G401.6 (cell line): Measurements from ENCODE around the gene FAM171A1.
A peak's percentile ranks its signal among the peaks of the same experiment; 100 is the strongest.

Source experiments
- FAIRE-seq: peaks from 2 replicates; lab custom pipeline; 2012; peaks lifted over from hg19 to GRCh38; lab: Jason Lieb, UNC

FAM171A1 gene

DNA sequence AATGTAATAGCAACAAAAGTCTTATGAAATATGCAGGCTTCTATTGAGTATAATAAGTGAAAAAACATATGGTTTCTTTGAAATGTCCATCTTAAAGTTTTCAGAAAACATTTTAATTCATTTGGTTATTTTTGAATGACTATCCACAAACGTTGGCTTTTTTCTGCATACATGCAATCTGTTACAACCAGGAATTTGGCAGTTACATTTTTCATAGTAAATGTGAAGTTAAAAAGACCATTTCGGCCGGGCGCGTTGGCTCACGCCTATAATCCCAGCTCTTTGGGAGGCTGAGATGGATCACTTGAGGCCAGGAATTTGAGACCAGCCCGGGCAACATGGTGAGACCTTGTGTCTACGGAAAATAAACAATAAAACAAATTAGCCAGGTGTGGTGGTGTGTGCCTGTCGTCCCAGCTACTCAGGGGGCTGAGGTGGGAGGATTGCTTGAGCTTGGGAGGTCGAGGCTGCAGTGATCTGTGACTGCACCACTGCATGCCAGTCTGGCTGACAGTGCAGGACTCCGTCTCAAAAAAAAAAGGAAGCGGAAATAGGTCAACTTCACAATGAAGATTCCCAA lies 128.7 kb downstream of the FAM171A1 start:
- FAIRE-seq, result no peak

- no peak for FAIRE-seq
These were observed 129.8 kb downstream of the FAM171A1 start for GRCh38 chr10:15241306-15241705.

- FAIRE-seq, result no peak
These were observed 132.3 kb downstream of the FAM171A1 start for GRCh38 chr10:15238555-15239335.

DNA sequence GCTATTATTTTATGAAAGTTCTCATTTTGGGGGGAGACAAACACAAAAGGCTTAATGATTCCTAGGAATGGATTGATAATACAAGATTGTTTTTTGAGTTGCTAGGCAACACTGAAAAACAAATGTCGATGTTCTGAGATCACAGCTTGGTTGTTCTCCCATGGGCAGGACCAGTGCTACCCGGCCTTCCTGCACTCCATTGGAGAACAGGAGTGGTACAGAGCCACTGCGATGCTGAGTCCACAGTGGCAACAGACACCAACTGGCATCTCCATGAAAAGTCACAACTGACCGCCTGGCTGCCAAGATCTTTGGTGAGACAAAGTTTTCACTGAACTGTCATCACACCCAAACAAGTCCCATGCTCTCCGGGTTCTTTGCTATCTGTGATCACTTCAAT lies 133.7 kb downstream of the FAM171A1 start:
- FAIRE-seq, result no peak

GRCh38 chr10:15236340-15236739 lies 134.7 kb downstream of the FAM171A1 start:
- no peak for FAIRE-seq

DNA sequence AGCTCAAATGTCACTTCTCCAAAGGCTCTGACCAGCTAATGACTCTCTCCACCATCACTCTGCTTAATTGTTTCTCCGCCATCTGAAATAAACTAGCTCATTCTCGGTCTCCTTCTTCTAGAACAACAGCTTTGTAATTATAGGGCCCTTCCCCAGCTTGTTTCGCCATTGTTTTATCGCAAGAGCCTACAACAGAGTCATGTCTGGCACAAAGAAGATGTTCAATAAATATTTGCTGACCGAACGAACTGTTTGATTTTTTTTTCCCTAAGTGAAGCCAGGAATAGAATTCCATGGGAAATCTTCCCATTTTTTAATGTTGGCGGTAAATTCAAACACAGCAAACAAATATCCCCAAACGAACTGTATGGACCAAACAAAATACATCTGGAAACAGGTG lies 138.8 kb downstream of the FAM171A1 start:
- FAIRE-seq, result no peak

DNA sequence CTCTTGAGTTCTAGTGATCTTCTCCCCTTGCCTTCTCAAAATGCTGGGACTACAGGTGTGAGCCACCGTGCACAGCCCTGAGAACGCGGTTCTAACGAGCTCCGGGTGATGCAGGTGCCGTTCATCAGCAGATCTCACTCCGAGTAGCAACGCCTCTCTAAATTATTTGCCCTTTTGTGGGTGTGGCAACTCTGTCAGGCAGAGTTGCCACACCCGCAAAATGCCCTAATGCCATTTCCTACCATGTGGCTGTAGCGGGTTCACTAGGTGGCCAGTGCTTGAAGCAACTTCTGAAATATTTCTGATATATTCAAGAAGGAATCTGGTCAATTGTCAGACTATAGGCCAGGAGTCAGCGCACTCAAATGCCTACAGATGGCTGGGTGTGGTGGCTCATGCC lies 139.7 kb downstream of the FAM171A1 start:
- FAIRE-seq, result no peak

DNA sequence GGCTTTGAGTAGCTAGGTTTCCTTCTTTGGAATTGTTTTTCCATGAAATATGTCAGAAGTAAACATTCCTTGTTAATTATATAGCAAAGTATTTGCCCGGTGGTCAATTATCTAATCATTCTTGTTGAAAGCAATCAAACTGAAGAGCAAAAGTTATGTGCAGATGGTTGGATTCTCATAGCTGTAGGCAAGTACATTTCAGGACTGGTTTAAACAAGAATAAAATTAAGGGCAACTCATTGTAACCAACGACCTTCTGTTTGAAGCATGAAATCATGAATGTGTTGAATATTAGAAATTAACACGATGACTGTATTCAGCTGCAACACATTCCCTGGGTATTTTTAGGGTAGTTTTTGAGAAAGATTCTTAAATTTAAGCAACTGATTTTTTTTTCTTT lies 140.8 kb downstream of the FAM171A1 start:
- FAIRE-seq, result peak; percentile 31

DNA sequence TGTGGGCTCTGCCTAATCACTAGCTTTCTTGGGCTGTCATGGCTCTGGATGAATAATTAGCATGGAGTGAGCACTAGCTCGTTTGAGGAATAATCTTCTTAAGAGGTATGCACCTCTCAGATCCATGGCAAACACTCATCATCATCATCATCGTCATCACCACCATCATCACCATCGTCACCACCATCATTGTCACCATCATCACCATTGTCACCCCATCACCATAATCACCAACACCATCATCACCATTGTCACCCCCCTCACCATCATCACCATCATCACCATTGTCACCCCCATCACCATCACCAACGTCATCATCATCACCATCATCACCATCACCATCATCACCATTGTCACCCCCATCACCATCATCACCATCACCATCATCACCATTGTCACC lies 141.8 kb downstream of the FAM171A1 start:
- FAIRE-seq, result no peak

- FAIRE-seq, result no peak
These were observed 142.7 kb downstream of the FAM171A1 start for GRCh38 chr10:15228426-15228825.

DNA sequence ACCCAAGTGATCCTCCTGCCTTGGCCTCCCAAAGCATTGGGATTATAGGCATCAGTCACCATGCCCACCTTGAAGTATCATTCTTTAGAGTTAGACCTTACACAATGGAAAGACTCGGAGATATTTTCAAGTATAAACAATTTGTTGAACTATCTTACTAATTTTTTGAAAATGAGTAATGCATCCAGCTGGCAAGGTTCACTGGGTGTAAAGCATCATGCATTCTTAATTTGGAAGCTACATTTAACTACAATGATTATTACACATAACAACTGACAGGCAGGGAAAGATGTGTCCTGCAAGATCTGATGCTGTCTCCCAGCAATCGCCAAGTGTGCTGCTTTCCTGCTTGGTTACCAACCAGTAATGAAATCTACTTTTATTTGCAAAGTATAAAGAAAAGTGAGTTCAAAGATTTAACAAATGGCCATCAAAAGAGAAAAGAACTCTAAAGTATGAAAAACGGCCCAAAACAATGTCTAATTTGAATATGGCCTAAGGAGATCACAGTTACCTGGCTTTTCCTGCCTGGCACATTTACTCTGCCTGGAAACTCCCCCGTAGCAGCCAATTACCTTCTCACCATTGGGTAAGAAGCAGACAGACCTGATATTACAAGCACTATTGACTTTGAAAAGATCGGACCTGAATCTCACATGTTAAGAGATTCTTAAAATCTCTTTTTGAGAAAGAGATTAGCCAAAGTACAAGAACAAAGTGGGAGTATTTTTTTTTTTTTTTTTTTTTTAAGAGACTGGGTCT lies 143.3 kb downstream of the FAM171A1 start:
- no peak for FAIRE-seq

DNA sequence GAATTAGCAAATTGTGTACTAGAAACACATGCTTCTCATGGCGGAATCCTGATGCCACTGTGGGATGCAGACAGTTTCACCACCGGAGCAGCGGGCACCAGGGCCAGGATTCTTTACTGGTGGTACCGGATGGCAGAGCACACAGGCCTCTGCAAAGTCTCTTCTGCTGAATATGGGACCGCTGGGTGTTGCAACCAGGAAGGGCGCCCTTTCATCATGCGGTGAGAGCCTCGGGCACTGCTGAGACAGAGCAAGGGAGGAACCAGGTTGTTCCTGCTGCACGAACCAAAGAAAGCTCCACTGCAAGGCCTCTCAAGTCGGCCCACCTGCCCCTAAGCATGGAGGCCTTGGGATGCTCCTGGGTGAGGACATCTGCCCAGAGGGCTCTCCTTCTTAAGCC lies 145.6 kb downstream of the FAM171A1 start:
- no peak for FAIRE-seq

DNA sequence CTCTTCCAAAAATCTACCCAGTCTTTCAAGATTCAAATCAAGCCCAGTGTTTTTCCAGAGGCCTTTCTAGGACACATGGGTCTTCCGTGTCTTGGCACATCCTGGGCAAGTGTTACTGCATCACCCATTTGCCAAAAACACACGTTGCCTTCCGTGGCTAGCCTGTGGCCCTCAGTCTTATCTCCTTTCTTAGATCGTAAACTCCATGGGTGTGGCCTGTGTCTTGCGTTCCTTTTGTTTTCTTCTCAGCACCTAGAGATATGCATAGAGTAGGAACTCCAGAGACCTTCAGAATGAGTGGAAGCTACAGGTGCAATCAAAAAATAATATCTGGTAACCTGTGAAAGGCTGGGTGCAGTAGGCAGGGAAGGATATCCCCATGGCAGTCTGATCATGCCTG lies 146.1 kb downstream of the FAM171A1 start:
- no peak for FAIRE-seq

DNA sequence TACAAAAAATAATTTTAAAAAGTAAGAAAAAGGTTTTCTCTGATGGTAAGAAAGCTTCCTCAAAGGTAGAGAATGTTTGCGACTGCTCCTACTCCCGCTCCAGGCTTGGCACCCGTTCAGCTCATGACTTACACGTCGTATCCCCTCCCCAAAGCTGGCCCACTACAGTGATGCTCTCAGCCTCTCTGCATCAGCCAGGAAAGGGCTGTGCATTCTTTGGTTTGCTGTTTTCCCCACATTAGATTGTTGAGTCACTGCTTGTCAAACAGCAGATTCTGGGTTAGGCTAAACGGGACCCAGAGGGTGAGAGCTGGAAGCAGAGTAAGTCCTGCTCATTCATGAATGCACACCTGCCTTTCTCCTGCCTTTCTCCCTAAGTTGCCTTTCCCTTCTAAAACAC lies 147.9 kb downstream of the FAM171A1 start:
- FAIRE-seq, result no peak

DNA sequence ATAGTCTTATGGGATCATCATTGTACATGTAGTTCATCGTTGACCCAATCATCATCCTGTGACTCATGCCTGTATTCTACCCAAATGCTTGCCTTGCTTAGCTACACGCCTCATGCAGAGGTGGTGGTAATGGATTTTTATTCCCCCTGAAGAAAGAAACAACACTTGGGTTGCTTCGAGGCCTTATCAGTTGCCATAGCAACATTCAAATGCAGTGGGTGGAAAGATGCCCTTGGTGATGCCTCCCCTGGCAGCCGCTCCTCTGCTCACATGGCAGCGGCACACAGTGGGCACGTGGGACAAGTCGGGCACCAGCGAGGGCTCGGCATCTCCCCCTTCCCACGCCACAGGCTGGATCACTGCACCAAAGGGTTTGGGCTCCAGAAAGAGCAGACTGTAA lies 148.6 kb downstream of the FAM171A1 start:
- no peak for FAIRE-seq

- FAIRE-seq, result no peak
These were observed 150.6 kb downstream of the FAM171A1 start for GRCh38 chr10:15220445-15220844.

DNA sequence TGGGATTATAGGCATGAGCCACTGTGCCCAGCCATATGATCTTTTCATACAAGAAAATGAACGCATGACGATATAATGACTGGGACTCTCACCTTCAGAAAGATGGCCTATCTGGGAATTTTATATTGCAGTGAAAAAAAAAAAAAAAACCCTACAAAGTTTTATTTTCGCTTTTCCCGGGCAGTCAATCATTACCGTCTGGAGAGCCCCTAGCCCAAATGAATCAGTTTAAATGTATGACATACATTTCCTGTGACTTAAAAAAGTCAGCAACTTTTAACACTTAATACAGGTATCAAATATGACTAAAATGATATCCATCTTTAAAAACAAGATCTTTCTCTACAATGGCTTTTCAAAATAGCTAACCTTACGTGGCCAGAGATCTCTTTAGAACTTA lies 154.4 kb downstream of the FAM171A1 start:
- FAIRE-seq, result no peak

GRCh38 chr10:15214237-15214636 lies 156.9 kb downstream of the FAM171A1 start:
- FAIRE-seq, result no peak

GRCh38 chr10:15213461-15213861 lies 157.6 kb downstream of the FAM171A1 start:
- FAIRE-seq, result no peak

DNA sequence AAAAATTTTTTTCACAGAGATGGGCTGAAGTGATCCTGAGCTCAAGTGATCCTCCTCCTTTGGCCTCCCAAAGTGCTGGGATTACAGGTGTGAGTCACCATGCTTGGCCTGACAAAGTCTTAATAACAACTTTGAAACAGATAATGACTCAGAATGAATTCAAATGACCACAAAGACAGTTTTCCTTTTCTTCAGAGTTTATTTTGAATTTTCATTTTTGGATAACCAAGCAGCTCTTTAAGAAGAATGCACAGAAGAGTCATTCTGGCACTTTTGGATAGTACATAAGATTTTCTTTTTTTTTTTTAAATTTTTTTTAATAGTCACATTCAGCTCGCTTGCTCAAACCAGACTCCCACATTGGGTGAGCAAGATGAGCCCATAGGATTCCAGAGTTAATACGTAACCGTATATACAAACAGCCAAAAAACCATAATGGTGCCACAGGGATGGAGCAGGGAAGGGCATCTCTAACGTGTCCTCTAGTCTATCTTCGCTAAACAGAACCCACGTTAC lies 159.6 kb downstream of the FAM171A1 start:
- FAIRE-seq, result no peak

GRCh38 chr10:15210521-15210920 lies 160.6 kb downstream of the FAM171A1 start:
- FAIRE-seq, result no peak

- peak; percentile 49 for FAIRE-seq
These were observed 161.1 kb downstream of the FAM171A1 start for GRCh38 chr10:15209827-15210509.

- no peak for FAIRE-seq
These were observed 162.9 kb downstream of the FAM171A1 start for GRCh38 chr10:15208221-15208620.
